Mesothelial cell of epicardium (in vitro differentiated cells): ENCODE measurements around the gene KRTAP10-3. TPM values are rescaled to one million over a fixed set of nuclear protein-coding genes. Genes with fewer than 3 reads are reported as not detected.
"Not testable (repeated sequence)": the region's sequence is repeated elsewhere in the genome, so short reads cannot be mapped to it uniquely, and the experiment has no call there.

Experiments
- DNase-seq, 2 experiments: peaks; one replicate each; pipeline ENCODE4 v3.0.0; 2021; ENCODE audit warnings: low spot score in 2 of 2; ENCODE audit not compliant: unreplicated experiment in 2 of 2
- H3K27ac Mint-ChIP-seq: 2 replicates; pipeline ENCODE4 v1.8.0; 2021; ENCODE audit warnings: mixed read lengths
- H3K27me3 Mint-ChIP-seq: 2 replicates; pipeline ENCODE4 v1.8.0; 2021; ENCODE audit warnings: low read depth, mixed read lengths
- H3K36me3 Mint-ChIP-seq: 2 replicates; pipeline ENCODE4 v1.8.0; 2021; ENCODE audit warnings: mixed read lengths
- H3K4me1 Mint-ChIP-seq: 2 replicates; pipeline ENCODE4 v1.8.0; 2021; ENCODE audit warnings: mixed read lengths
- H3K4me3 Mint-ChIP-seq: 2 replicates; pipeline ENCODE4 v1.8.0; 2021; ENCODE audit warnings: mild to moderate bottlenecking, moderate library complexity, mixed read lengths
- H3K9me3 Mint-ChIP-seq: 2 replicates; pipeline ENCODE4 v1.8.0; 2021; ENCODE audit warnings: mixed read lengths
- CTCF ChIP-seq: fragments of 200-600 bp; sonication (generic); IDR thresholded peaks from one replicate; pipeline ENCODE4 v1.5.0; 2021; ENCODE audit warnings: antibody characterized with exemption; ENCODE audit not compliant: unreplicated experiment
- total RNA-seq: library from RNA; stranded (reverse); gene quantifications from 3 replicates; pipeline ENCODE4 v1.2.1, GENCODE V29; 2021

The KRTAP10-3 gene
- total RNA-seq, 1 donor from 2014 or later, result not detected

GRCh38 chr21:44595524-44595923 is 36.9 kb upstream of the KRTAP10-3 start:
- H3K27me3 Mint-ChIP-seq, result no peaks in the 10 kb centered on the region
- no peak for DNase-seq
- H3K36me3 Mint-ChIP-seq, result peaks cover 3% of the 10 kb centered on the region
- TF ChIP-seq CTCF, result no peak
- peaks cover 12% of the 10 kb centered on the region for H3K9me3 Mint-ChIP-seq
- H3K4me1 Mint-ChIP-seq, result peaks cover 15% of the 10 kb centered on the region
- no peak overlapping the region for H3K4me3 Mint-ChIP-seq
- H3K27ac Mint-ChIP-seq, result no peak overlapping the region

DNA sequence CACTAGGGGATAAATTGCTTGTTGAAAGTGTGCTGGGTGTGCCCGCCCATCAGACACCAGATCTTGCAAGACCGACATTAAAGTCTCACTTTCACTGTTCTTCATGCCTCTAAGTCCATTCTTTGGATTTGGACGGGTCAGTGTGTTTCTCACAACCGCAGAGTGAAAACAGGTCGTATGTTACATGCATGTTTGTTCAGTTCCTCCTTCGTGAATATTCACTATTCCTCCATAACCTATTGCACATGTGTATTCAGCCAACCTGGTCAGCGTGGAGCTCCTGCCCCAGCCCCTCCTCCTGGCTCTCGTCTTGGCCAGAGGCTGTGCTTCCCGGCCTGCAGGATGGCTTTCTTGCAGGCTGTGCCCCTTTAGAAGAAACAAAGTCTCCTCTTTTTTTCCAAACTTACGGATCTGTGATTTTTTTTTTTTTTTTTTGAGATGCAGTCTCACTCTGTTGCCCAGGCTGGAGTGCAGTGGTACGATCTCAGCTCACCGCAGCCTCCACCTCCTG is 35.9 kb upstream of the KRTAP10-3 start:
- H3K4me1 Mint-ChIP-seq, result peaks cover 15% of the 10 kb centered on the region
- no peak for TF ChIP-seq CTCF
- H3K36me3 Mint-ChIP-seq, result peaks cover 3% of the 10 kb centered on the region
- H3K9me3 Mint-ChIP-seq, result peaks cover 12% of the 10 kb centered on the region
- H3K4me3 Mint-ChIP-seq, result no peak overlapping the region
- peak in 1 of 2 experiments; percentile 27 for DNase-seq
- peak overlapping the region; percentile 54 for H3K27ac Mint-ChIP-seq
- no peaks in the 10 kb centered on the region for H3K27me3 Mint-ChIP-seq

GRCh38 chr21:44593598-44594405 is 35.2 kb upstream of the KRTAP10-3 start:
- H3K27me3 Mint-ChIP-seq, result no peaks in the 10 kb centered on the region
- peak in 1 of 2 experiments; percentile 29 for DNase-seq
- H3K4me1 Mint-ChIP-seq, result peaks cover 15% of the 10 kb centered on the region
- peaks cover 2% of the 10 kb centered on the region for H3K36me3 Mint-ChIP-seq
- no peak overlapping the region for H3K4me3 Mint-ChIP-seq
- TF ChIP-seq CTCF, result no peak
- H3K9me3 Mint-ChIP-seq, result peaks cover 11% of the 10 kb centered on the region
- H3K27ac Mint-ChIP-seq, result peak overlapping the region; percentile 86

DNA sequence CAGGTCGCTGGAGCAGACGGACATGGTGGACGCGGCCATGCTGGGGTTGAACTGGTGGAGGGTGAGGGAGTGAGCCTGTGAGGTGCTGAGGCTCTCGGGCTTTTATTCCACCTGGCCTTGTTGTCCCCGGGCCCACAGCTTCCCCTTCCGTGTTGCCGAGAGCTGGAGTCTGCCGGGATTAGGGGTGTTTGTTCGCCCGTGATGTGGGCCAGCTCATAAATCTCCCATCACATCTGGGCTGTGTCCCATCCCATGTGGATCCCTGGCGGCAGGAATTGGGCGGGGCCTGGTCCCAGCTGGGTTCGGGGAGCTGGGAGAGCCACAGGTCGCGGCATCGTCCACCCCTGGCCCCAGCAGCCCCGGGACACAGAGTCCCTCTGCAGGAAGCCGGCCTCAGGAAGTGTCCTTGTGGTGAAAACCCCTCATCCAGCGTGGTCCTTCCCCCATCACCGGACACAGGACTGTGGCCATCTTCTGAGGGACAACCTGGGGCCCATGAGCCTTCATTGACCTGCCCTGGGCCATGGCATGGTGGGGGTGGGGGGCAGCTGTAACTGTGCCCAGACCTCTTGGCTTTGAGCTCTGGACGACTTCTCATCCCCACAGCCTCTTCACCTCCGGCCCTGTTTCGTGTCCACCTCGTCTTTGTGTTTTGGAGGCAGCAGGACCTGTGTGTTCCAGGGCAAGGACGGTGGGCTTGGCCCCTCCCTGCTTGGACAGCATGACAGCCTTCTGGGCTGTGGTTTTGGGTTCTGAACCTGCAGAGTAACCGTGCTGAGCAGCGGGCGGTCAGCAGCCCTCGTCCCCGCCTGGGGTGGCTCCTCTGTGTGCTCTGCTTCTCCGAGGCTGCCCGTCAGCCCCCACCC is 34.1 kb upstream of the KRTAP10-3 start, which contains the start of gene KRTAP10-6:
Gene KRTAP10-6, minus strand, starts transcription at position 60 of the 866 bp plus-strand sequence. Its CDS starts 21 bp downstream, at position 39.
- no peaks in the 10 kb centered on the region for H3K36me3 Mint-ChIP-seq
- no peak within 1 kb of the TSS for H3K4me3 Mint-ChIP-seq
- peak within 1 kb of the TSS; percentile 86 for H3K27ac Mint-ChIP-seq
- H3K9me3 Mint-ChIP-seq, result peaks cover under 1% of the 10 kb centered on the region
- no peak for TF ChIP-seq CTCF
- peak in 1 of 2 experiments; percentile 26 for DNase-seq
- H3K4me1 Mint-ChIP-seq, result peaks cover 15% of the 10 kb centered on the region
- H3K27me3 Mint-ChIP-seq, result peaks cover 1% of the 10 kb centered on the region

- DNase-seq, result peak in 1 of 2 experiments; percentile 22
These were observed 33.2 kb upstream of the KRTAP10-3 start for GRCh38 chr21:44591801-44592130.

DNA sequence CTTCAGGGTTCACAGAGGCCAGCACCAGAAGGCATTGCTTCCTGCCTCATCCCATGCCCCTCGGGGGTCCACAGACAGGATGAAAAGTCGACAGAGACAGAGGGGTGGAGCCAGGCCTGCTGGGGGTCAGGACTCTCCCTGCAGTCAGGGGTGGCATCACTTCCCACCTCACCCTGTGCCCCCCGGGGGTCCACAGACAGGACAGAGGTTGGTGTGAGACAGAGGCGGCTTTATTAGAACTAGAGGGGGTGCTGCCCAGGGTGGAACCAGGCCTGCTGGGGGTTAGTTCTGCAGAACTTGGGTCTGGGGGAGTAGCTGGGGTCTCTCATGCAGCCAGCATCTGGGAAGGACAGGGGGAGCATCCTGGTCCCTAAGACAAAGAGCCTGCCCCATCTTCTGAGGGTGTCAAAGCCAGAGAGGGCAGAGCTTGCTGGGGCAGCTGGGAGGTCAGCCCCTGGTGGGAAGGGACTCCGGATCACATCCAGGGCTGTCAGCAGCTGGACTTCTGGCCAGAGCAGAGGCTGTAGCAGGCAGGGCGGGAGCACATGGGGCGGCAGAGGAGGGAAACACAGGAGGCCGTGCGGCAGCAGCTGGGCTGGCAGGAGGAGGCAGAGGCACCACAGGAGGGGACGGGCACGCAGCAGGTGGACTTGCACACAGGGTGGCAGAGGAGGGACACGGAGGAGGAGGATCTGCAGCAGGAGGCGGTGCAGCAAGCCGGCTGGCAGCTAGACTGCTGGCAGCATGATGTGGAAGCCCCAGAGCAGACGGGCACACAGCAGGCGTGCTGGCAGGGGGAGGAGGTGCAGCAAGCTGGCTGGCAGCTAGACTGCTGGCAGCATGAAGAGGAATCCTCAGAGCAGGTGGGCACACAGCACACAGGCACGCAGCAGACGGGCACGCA is 32.6 kb upstream of the KRTAP10-3 start:
- Mint-ChIP-seq H3K4me1 (peaks cover 15% of the 10 kb centered on the region), H3K9me3 (peaks cover 11% of the 10 kb centered on the region), H3K27me3 (peaks cover 11% of the 10 kb centered on the region)
- H3K27ac Mint-ChIP-seq, H3K36me3 Mint-ChIP-seq, H3K4me3 Mint-ChIP-seq: not testable (repeated sequence)
- DNase-seq, result peak in 1 of 2 experiments; percentile 34

More at GRCh38 chr21:44591801-44592130, 33.2 kb upstream of the KRTAP10-3 start:
- H3K27me3 Mint-ChIP-seq, H3K36me3 Mint-ChIP-seq, H3K4me3 Mint-ChIP-seq, H3K9me3 Mint-ChIP-seq, H3K27ac Mint-ChIP-seq: not testable (repeated sequence)
- peaks cover 15% of the 10 kb centered on the region for H3K4me1 Mint-ChIP-seq
